ENCODE results near the gene SLC39A7. TPM values are rescaled to one million over a fixed set of nuclear protein-coding genes. Genes with fewer than 3 reads are reported as not detected.
A peak's percentile ranks its signal among the peaks of the same experiment; 100 is the strongest.
"Not testable (repeated sequence)": the region's sequence is repeated elsewhere in the genome, so short reads cannot be mapped to it uniquely, and the experiment has no call there.

SLC39A7 gene
- total and polyA plus RNA-seq, 8 donors: 71.9 to 149 (median 100) TPM

GRCh38 chr6:33217681-33218080 lies 17.0 kb downstream of the SLC39A7 start:
- ATAC-seq: no peak
- intact Hi-C loops (cut with DNase I): no loop called here
- Histone ChIP-seq H3K9me3 (no peaks in the 10 kb centered on the region), H3K36me3 (no peaks in the 10 kb centered on the region), H3K4me3 (no peak overlapping the region), H3K27ac (no peak overlapping the region), H3K27me3 (peaks cover under 1 to 42% of the 10 kb centered on the region in 2 donors), H3K4me1 (peaks cover 3 to 12% of the 10 kb centered on the region in 2 donors)
- DNase-seq: no peak
- TF ChIP-seq, protein P1, sequence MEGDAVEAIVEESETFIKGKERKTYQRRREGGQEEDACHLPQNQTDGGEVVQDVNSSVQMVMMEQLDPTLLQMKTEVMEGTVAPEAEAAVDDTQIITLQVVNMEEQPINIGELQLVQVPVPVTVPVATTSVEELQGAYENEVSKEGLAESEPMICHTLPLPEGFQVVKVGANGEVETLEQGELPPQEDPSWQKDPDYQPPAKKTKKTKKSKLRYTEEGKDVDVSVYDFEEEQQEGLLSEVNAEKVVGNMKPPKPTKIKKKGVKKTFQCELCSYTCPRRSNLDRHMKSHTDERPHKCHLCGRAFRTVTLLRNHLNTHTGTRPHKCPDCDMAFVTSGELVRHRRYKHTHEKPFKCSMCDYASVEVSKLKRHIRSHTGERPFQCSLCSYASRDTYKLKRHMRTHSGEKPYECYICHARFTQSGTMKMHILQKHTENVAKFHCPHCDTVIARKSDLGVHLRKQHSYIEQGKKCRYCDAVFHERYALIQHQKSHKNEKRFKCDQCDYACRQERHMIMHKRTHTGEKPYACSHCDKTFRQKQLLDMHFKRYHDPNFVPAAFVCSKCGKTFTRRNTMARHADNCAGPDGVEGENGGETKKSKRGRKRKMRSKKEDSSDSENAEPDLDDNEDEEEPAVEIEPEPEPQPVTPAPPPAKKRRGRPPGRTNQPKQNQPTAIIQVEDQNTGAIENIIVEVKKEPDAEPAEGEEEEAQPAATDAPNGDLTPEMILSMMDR (IDR thresholded peaks at IDR 0.05): no peak

- H3K9me3 ChIP-seq; H3K4me3 ChIP-seq; H3K36me3 ChIP-seq; H3K4me1 ChIP-seq; H3K27ac ChIP-seq; ATAC-seq; intact Hi-C loops (cut with DNase I); DNase-seq: not testable (repeated sequence)
- H3K27me3 ChIP-seq: peaks cover 11 to 47% of the 10 kb centered on the region in 2 donors
Measured at GRCh38 chr6:33226503-33227120, 25.9 kb downstream of the SLC39A7 start.

DNA sequence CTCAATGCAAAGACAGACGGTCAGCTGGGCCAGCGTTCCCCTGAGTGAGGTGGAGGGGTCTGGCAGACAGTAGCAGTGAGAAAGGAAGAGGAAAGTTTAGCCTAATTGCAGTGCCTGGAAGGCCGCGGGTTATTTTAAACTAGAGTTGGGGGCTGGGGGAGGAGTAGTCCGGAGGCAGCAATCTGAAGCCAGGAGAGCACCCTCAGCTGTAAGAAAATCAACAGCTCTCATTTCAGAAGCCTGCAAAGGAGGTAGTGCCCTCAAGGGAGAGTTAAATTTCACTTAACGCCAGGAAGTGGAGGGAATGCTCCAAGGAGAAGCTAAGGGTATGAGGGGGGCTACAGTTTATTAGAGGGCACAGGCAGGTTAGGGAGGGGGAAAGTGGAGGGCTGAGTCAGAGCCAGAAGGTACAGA lies 34.6 kb downstream of the SLC39A7 start:
- H3K9me3 ChIP-seq: no peaks in the 10 kb centered on the region
- H3K4me3 ChIP-seq: no peak overlapping the region
- intact Hi-C loops (cut with DNase I): no loop called here
- DNase-seq: peak in 1 of 4 donors; percentile 27
- H3K27ac ChIP-seq: no peak overlapping the region
- TF ChIP-seq, protein P1 (IDR thresholded peaks at IDR 0.05): no peak
- no peaks in the 10 kb centered on the region for H3K36me3 ChIP-seq
- H3K4me1 ChIP-seq: no peaks in the 10 kb centered on the region
- H3K27me3 ChIP-seq: peaks cover 0 to 27% of the 10 kb centered on the region in 2 donors
- ATAC-seq: no peak

DNA sequence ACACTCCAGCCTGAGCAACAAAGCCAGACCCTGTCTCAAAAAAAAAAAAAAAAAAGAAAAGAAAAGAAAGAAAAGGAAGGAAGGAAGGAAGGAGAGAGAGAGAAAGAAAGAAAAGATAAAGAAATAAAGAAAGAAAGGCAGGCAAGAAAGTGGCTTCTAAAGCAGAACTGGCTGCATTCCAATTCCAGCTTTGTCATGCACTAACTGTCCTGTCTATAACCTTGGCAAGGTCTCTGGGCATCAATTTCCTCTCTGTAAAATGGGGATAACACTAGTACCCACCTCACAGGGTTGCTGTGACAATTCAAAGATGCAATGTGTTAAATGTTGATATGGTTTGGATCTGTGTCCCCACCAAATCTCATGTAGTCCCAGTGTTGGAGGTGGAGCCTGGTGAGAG lies 35.7 kb downstream of the SLC39A7 start:
- ATAC-seq (no peak), DNase-seq (no peak)
- TF ChIP-seq, protein P1 (IDR thresholded peaks at IDR 0.05): no peak
- no peaks in the 10 kb centered on the region for H3K9me3 ChIP-seq
- no peaks in the 10 kb centered on the region for H3K36me3 ChIP-seq
- peaks cover 0 to 33% of the 10 kb centered on the region in 2 donors for H3K27me3 ChIP-seq
- intact Hi-C loops (cut with DNase I): no loop called here
- no peak overlapping the region for H3K27ac ChIP-seq
- H3K4me1 ChIP-seq: no peaks in the 10 kb centered on the region
- no peak overlapping the region for H3K4me3 ChIP-seq

- TF ChIP-seq, protein P1 (IDR thresholded peaks at IDR 0.05): no peak
- Histone ChIP-seq H3K36me3 (no peaks in the 10 kb centered on the region), H3K4me1 (no peaks in the 10 kb centered on the region), H3K27me3 (peaks cover 0 to 38% of the 10 kb centered on the region in 2 donors), H3K27ac (no peak overlapping the region), H3K9me3 (no peaks in the 10 kb centered on the region), H3K4me3 (no peak overlapping the region)
- ATAC-seq (no peak), DNase-seq (no peak)
- intact Hi-C loops (cut with DNase I): no loop called here
Measured at GRCh38 chr6:33236852-33237251, 36.2 kb downstream of the SLC39A7 start.

GRCh38 chr6:33237741-33238140 lies 37.1 kb downstream of the SLC39A7 start:
- Histone ChIP-seq H3K27ac (no peak overlapping the region), H3K4me3 (no peak overlapping the region), H3K9me3 (no peaks in the 10 kb centered on the region), H3K27me3 (peaks cover 0 to 45% of the 10 kb centered on the region in 2 donors), H3K36me3 (no peaks in the 10 kb centered on the region), H3K4me1 (no peaks in the 10 kb centered on the region)
- TF ChIP-seq, protein P1 (IDR thresholded peaks at IDR 0.05): no peak
- intact Hi-C loops (cut with DNase I): no loop called here
- no peak for DNase-seq
- no peak for ATAC-seq
